HK-2 (cell line): ENCODE data around the gene ZNF814.
"Not testable (repeated sequence)": the region's sequence is repeated elsewhere in the genome, so short reads cannot be mapped to it uniquely, and the experiment has no call there.

Experiments used
- DNase-seq: peaks from one replicate; pipeline ENCODE4 v3.0.0-alpha.2; 2018; ENCODE audit not compliant: unreplicated experiment

The ZNF814 gene

GRCh38 chr19:57862351-57862750, 26.5 kb downstream of the ZNF814 start:
- not testable (repeated sequence) for DNase-seq

- not testable (repeated sequence) for DNase-seq
Measured at GRCh38 chr19:57854117-57854516, 34.7 kb downstream of the ZNF814 start.

GRCh38 chr19:57851812-57852603, 36.8 kb downstream of the ZNF814 start:
- DNase-seq, result not testable (repeated sequence)

GRCh38 chr19:57850553-57851017, 38.3 kb downstream of the ZNF814 start:
- DNase-seq, result peak; percentile 81

- peak; percentile 85 for DNase-seq
Measured at GRCh38 chr19:57849666-57850473, 39.0 kb downstream of the ZNF814 start, which contains the start of gene ZNF587. ZNF587 (plus strand) TSS chr19:57849859; CDS start chr19:57850039, 180 bp downstream.

GRCh38 chr19:57849162-57849665, 39.6 kb downstream of the ZNF814 start:
- DNase-seq, result not testable (repeated sequence)

- not testable (repeated sequence) for DNase-seq
Measured at GRCh38 chr19:57847164-57847563, 41.7 kb downstream of the ZNF814 start.

GRCh38 chr19:57841122-57841763, 47.6 kb downstream of the ZNF814 start:
- no peak for DNase-seq

GRCh38 chr19:57838622-57839191, 50.1 kb downstream of the ZNF814 start:
- DNase-seq, result not testable (repeated sequence)

GRCh38 chr19:57836991-57837390, 51.8 kb downstream of the ZNF814 start:
- not testable (repeated sequence) for DNase-seq

GRCh38 chr19:57830071-57830602, 58.7 kb downstream of the ZNF814 start, which contains the start of gene ZNF587B:
ZNF587B (plus strand) TSS chr19:57830299; CDS start chr19:57830529, 230 bp downstream.
- peak; percentile 71 for DNase-seq

GRCh38 chr19:57829316-57829715, 59.5 kb downstream of the ZNF814 start:
- DNase-seq, result no peak

- no peak for DNase-seq
Measured at GRCh38 chr19:57825511-57825910, 63.3 kb downstream of the ZNF814 start.

GRCh38 chr19:57823608-57824007, 65.2 kb downstream of the ZNF814 start:
- DNase-seq, result not testable (repeated sequence)

- DNase-seq, result not testable (repeated sequence)
Measured at GRCh38 chr19:57823155-57823554, 65.7 kb downstream of the ZNF814 start.

GRCh38 chr19:57821501-57821900, 67.3 kb downstream of the ZNF814 start:
- not testable (repeated sequence) for DNase-seq

- not testable (repeated sequence) for DNase-seq
Measured at GRCh38 chr19:57821095-57821494, 67.7 kb downstream of the ZNF814 start.

- no peak for DNase-seq
Measured at GRCh38 chr19:57820599-57820998, 68.2 kb downstream of the ZNF814 start.

GRCh38 chr19:57819475-57820148, 69.2 kb downstream of the ZNF814 start:
- DNase-seq, result peak; percentile 95

- no peak for DNase-seq
Measured at GRCh38 chr19:57818378-57818777, 70.5 kb downstream of the ZNF814 start.
